ENCODE results near the gene LAMP1. TPM values are rescaled to one million over a fixed set of nuclear protein-coding genes. Genes with fewer than 3 reads are reported as not detected.

Gene LAMP1
- total and polyA plus RNA-seq, 2 donors (not counting 1 experiment from before 2014, with no cell fraction given), result 52.1 to 96.1 TPM

GRCh38 chr13:113327391-113327765, 30.3 kb downstream of the LAMP1 start:
- Histone ChIP-seq H3K27me3 (replicated peaks in 1 of 4; ENCODE audit: control extremely low read depth in 1 of 4, control insufficient read depth in 3 of 4, insufficient read depth in 4 of 4, low read length in 3 of 4) (no peaks in the 10 kb centered on the region), H3K9me3 (ENCODE audit: control extremely low read depth in 1 of 3, control insufficient read depth in 2 of 3, insufficient read depth in 1 of 3, low read length in 2 of 3) (peaks cover 0 to 10% (median 0%) of the 10 kb centered on the region in 3 donors), H3K4me1 (ENCODE audit: control insufficient read depth in 2 of 2, insufficient read depth in 2 of 2, low read length in 2 of 2) (no peaks in the 10 kb centered on the region), H3K4me2 (replicated peaks; ENCODE audit: low read depth, low read length, poor library complexity, severe bottlenecking) (no peak overlapping the region), H2AFZ (ENCODE audit: insufficient read depth, low read depth, low read length, poor library complexity, severe bottlenecking) (no peak overlapping the region), H3K27ac (ENCODE audit: low read length in 2 of 2) (no peak overlapping the region), H3K9ac (ENCODE audit: low read length) (no peak overlapping the region), H4K20me1 (ENCODE audit: control insufficient read depth, insufficient read depth, low read length, poor library complexity, severe bottlenecking) (no peaks in the 10 kb centered on the region), H3K79me2 (ENCODE audit: control insufficient read depth, insufficient read depth, low read length) (no peaks in the 10 kb centered on the region), H3K36me3 (replicated peaks in 1 of 2; ENCODE audit: control extremely low read depth in 1 of 2, control insufficient read depth in 1 of 2, extremely low read depth in 1 of 2, insufficient read depth in 2 of 2, low read length in 1 of 2) (peaks cover 0 to 16% of the 10 kb centered on the region in 2 experiments), H3K4me3 (ENCODE audit: control extremely low read depth in 1 of 5, extremely low read depth in 1 of 5, insufficient read depth in 1 of 5, low read depth in 2 of 5, low read length in 4 of 5) (no peak overlapping the region)
- TF ChIP-seq EZH2 (IDR thresholded peaks at IDR 0.05; ENCODE audit: borderline replicate concordance, insufficient read depth, low read depth, low read length, poor library complexity, severe bottlenecking) (no peak), CTCF (IDR thresholded peaks at IDR 0.05) (no peak)
- H3K4me1 Mint-ChIP-seq, result no peaks in the 10 kb centered on the region
- H3K27me3 Mint-ChIP-seq, result no peaks in the 10 kb centered on the region
- no peaks in the 10 kb centered on the region for H3K9me3 Mint-ChIP-seq (ENCODE audit: insufficient read depth)
- H3K27ac Mint-ChIP-seq, result no peak overlapping the region
- WGBS (ENCODE audit: insufficient coverage), result 88% methylated on average over 6 of the region's 13 CpGs
- ChIA-PET POLR2A (no interaction called here), CTCF (interaction anchor here (0.6 to 0.7 kb wide), 2 partner anchors 36 to 235 kb away, joined by 3 read pairs; no protein-coding TSS in a partner anchor)
- intact Hi-C loops (cut with micrococcal nuclease), result no loop called here
- ATAC-seq (ENCODE audit: low read depth) (no peak), DNase-seq (no peak)
- no peak overlapping the region for H3K4me3 Mint-ChIP-seq

- CTCF ChIA-PET, result interaction anchor here (0.6 kb wide), 1 partner anchor 37 kb away, joined by 3 read pairs; no protein-coding TSS in a partner anchor
- Histone ChIP-seq H3K36me3 (replicated peaks in 1 of 2; ENCODE audit: control extremely low read depth in 1 of 2, control insufficient read depth in 1 of 2, extremely low read depth in 1 of 2, insufficient read depth in 2 of 2, low read length in 1 of 2) (peaks cover 0 to 14% of the 10 kb centered on the region in 2 experiments), H3K27ac (ENCODE audit: low read length in 2 of 2) (no peak overlapping the region), H3K4me1 (ENCODE audit: control insufficient read depth in 2 of 2, insufficient read depth in 2 of 2, low read length in 2 of 2) (no peaks in the 10 kb centered on the region), H3K4me2 (replicated peaks; ENCODE audit: low read depth, low read length, poor library complexity, severe bottlenecking) (no peak overlapping the region), H4K20me1 (ENCODE audit: control insufficient read depth, insufficient read depth, low read length, poor library complexity, severe bottlenecking) (no peaks in the 10 kb centered on the region), H3K27me3 (replicated peaks in 1 of 4; ENCODE audit: control extremely low read depth in 1 of 4, control insufficient read depth in 3 of 4, insufficient read depth in 4 of 4, low read length in 3 of 4) (no peaks in the 10 kb centered on the region), H3K9me3 (ENCODE audit: control extremely low read depth in 1 of 3, control insufficient read depth in 2 of 3, insufficient read depth in 1 of 3, low read length in 2 of 3) (peaks cover 0 to 9% (median 0%) of the 10 kb centered on the region in 3 donors), H3K79me2 (ENCODE audit: control insufficient read depth, insufficient read depth, low read length) (no peaks in the 10 kb centered on the region), H3K9ac (ENCODE audit: low read length) (no peak overlapping the region), H2AFZ (ENCODE audit: insufficient read depth, low read depth, low read length, poor library complexity, severe bottlenecking) (no peak overlapping the region), H3K4me3 (ENCODE audit: control extremely low read depth in 1 of 5, extremely low read depth in 1 of 5, insufficient read depth in 1 of 5, low read depth in 2 of 5, low read length in 4 of 5) (no peak overlapping the region)
- POLR2A ChIA-PET, result no interaction called here
- TF ChIP-seq EZH2 (IDR thresholded peaks at IDR 0.05; ENCODE audit: borderline replicate concordance, insufficient read depth, low read depth, low read length, poor library complexity, severe bottlenecking) (no peak), CTCF (IDR thresholded peaks at IDR 0.05) (no peak)
- intact Hi-C loops (cut with micrococcal nuclease), result no loop called here
- DNase-seq (no peak), ATAC-seq (ENCODE audit: low read depth) (no peak)
- no peaks in the 10 kb centered on the region for H3K27me3 Mint-ChIP-seq
- no peaks in the 10 kb centered on the region for H3K4me1 Mint-ChIP-seq
- no peak overlapping the region for H3K4me3 Mint-ChIP-seq
- 55% methylated on average over 20 of the region's 20 CpGs for WGBS (ENCODE audit: insufficient coverage)
- H3K9me3 Mint-ChIP-seq (ENCODE audit: insufficient read depth), result no peaks in the 10 kb centered on the region
- no peak overlapping the region for H3K27ac Mint-ChIP-seq
Observed at GRCh38 chr13:113327766-113328471, 30.9 kb downstream of the LAMP1 start.
